ENCODE results near the gene FOXA3.

DNA sequence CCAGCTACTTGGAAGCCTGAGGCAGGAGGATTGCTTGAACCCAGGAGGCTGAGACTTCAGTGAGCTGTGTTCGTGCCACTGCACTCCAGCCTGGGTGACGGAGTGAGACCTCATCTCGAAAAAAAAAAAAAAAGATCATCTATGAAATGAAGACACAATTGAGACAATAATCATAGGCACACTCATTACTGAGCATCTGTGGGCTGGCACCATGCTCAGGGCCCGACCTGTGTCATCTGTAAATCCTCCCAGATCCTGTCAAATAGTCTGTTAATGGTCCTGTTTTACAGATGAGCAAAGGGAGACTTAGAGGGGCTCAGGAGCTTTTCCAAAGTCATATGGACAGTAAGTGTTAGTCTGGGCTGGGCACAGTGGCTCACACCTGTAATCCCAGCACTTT lies 54.6 kb downstream of the FOXA3 start:
- TF ChIP-seq, protein P1, sequence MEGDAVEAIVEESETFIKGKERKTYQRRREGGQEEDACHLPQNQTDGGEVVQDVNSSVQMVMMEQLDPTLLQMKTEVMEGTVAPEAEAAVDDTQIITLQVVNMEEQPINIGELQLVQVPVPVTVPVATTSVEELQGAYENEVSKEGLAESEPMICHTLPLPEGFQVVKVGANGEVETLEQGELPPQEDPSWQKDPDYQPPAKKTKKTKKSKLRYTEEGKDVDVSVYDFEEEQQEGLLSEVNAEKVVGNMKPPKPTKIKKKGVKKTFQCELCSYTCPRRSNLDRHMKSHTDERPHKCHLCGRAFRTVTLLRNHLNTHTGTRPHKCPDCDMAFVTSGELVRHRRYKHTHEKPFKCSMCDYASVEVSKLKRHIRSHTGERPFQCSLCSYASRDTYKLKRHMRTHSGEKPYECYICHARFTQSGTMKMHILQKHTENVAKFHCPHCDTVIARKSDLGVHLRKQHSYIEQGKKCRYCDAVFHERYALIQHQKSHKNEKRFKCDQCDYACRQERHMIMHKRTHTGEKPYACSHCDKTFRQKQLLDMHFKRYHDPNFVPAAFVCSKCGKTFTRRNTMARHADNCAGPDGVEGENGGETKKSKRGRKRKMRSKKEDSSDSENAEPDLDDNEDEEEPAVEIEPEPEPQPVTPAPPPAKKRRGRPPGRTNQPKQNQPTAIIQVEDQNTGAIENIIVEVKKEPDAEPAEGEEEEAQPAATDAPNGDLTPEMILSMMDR (IDR thresholded peaks at IDR 0.05), result no peak
- no peak for TF ChIP-seq POLR2A (IDR thresholded peaks at IDR 0.05; ENCODE audit: low read depth)
- TF ChIP-seq POLR2AphosphoS5 (IDR thresholded peaks at IDR 0.05), result no peak
- TF ChIP-seq EP300 (IDR thresholded peaks at IDR 0.05), result no peak
